Neutrophil (primary cell): ENCODE results near the gene GLB1L.
A peak's percentile ranks its signal among the peaks of the same experiment; 100 is the strongest.

Experiments
- H3K27ac ChIP-seq: fragments of 200-600 bp; sonication (generic); 2 replicates; pipeline ENCODE4 v1.5.1; 2016; ENCODE audit warnings: mild to moderate bottlenecking, moderate library complexity
- H3K27me3 ChIP-seq: fragments of 200-600 bp; sonication (generic); 2 replicates; pipeline ENCODE4 v1.6.0; 2016; ENCODE audit warnings: mild to moderate bottlenecking
- H3K36me3 ChIP-seq: fragments of 200-600 bp; sonication (generic); 2 replicates; pipeline ENCODE4 v1.5.1; 2017
- H3K4me1 ChIP-seq, 2 experiments: fragments of 200-600 bp in 1 of 2; sonication (generic) in 1 of 2; 1 replicate in 1 of 2; 2 replicates in 1 of 2; pipeline versions ENCODE4 v1.5.1 to v1.6.1; 2013 to 2016; ENCODE audit warnings: low read depth in 1 of 2, low read length in 1 of 2, mild to moderate bottlenecking in 1 of 2, moderate library complexity in 1 of 2; ENCODE audit not compliant: control insufficient read depth in 1 of 2, insufficient read depth in 1 of 2
- H3K4me3 ChIP-seq, 2 experiments: fragments of 200-600 bp in 1 of 2; sonication (generic) in 1 of 2; 1 replicate in 1 of 2; 2 replicates in 1 of 2; pipeline ENCODE4 v1.5.1; 2013 to 2016; ENCODE audit warnings: low read depth in 1 of 2, low read length in 1 of 2, mild to moderate bottlenecking in 1 of 2, moderate library complexity in 1 of 2
- H3K9me3 ChIP-seq: fragments of 200-600 bp; sonication (generic); 2 replicates; pipeline ENCODE4 v1.5.1; 2016
- TF ChIP-seq, protein P1 (sequence below): fragments of 200-600 bp; sonication (generic); IDR thresholded peaks from 2 replicates; pipeline ENCODE4 v1.5.1; 2016; ENCODE audit warnings: antibody characterized with exemption

The GLB1L gene

GRCh38 chr2:219213486-219214071 lies 31.7 kb downstream of the GLB1L start:
- peaks cover 45 to 54% of the 10 kb centered on the region in 2 experiments for H3K4me1 ChIP-seq
- no peak overlapping the region for H3K27ac ChIP-seq
- H3K9me3 ChIP-seq, result no peaks in the 10 kb centered on the region
- peaks cover 39% of the 10 kb centered on the region for H3K36me3 ChIP-seq
- no peak overlapping the region for H3K4me3 ChIP-seq
- H3K27me3 ChIP-seq, result peaks cover 15% of the 10 kb centered on the region
- TF ChIP-seq, protein P1, sequence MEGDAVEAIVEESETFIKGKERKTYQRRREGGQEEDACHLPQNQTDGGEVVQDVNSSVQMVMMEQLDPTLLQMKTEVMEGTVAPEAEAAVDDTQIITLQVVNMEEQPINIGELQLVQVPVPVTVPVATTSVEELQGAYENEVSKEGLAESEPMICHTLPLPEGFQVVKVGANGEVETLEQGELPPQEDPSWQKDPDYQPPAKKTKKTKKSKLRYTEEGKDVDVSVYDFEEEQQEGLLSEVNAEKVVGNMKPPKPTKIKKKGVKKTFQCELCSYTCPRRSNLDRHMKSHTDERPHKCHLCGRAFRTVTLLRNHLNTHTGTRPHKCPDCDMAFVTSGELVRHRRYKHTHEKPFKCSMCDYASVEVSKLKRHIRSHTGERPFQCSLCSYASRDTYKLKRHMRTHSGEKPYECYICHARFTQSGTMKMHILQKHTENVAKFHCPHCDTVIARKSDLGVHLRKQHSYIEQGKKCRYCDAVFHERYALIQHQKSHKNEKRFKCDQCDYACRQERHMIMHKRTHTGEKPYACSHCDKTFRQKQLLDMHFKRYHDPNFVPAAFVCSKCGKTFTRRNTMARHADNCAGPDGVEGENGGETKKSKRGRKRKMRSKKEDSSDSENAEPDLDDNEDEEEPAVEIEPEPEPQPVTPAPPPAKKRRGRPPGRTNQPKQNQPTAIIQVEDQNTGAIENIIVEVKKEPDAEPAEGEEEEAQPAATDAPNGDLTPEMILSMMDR, result no peak

DNA sequence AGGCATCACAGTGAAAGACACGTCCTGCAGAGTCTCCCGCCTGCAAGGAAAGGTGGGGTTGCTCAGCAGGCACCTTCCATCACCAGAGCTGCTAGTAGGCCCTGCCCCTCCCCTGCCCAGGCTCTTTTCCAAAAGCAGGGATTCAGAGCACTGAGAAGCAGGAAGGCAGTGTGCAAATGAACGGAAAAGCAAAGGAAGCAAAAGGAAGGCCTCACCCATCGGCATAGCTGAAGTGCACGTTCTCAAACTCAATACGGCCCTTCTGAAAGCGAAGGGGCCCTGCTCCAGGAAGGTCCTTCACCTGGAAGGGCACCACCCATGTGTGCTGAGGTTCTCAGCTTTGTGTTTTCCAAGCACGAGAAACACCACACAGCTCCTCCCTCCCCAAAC lies 32.2 kb downstream of the GLB1L start:
- peaks cover 15% of the 10 kb centered on the region for H3K27me3 ChIP-seq
- H3K4me3 ChIP-seq, result no peak overlapping the region
- peaks cover 45% of the 10 kb centered on the region for H3K36me3 ChIP-seq
- peaks cover 45 to 54% of the 10 kb centered on the region in 2 experiments for H3K4me1 ChIP-seq
- TF ChIP-seq, protein P1, result no peak
- H3K9me3 ChIP-seq, result no peaks in the 10 kb centered on the region
- no peak overlapping the region for H3K27ac ChIP-seq

- Histone ChIP-seq H3K27me3 (peaks cover 6% of the 10 kb centered on the region), H3K36me3 (peaks cover 50% of the 10 kb centered on the region), H3K4me3 (no peak overlapping the region), H3K27ac (peak overlapping the region; percentile 13), H3K9me3 (no peaks in the 10 kb centered on the region), H3K4me1 (peaks cover 51 to 61% of the 10 kb centered on the region in 2 experiments)
- TF ChIP-seq, protein P1, result no peak
These were observed 34.3 kb downstream of the GLB1L start for GRCh38 chr2:219210886-219211362.

GRCh38 chr2:219210196-219210885 lies 34.9 kb downstream of the GLB1L start:
- Histone ChIP-seq H3K4me1 (peaks cover 54 to 64% of the 10 kb centered on the region in 2 experiments), H3K27me3 (peaks cover under 1% of the 10 kb centered on the region), H3K4me3 (no peak overlapping the region), H3K36me3 (peaks cover 50% of the 10 kb centered on the region), H3K9me3 (no peaks in the 10 kb centered on the region), H3K27ac (peak overlapping the region; percentile 45)
- TF ChIP-seq, protein P1, result no peak

DNA sequence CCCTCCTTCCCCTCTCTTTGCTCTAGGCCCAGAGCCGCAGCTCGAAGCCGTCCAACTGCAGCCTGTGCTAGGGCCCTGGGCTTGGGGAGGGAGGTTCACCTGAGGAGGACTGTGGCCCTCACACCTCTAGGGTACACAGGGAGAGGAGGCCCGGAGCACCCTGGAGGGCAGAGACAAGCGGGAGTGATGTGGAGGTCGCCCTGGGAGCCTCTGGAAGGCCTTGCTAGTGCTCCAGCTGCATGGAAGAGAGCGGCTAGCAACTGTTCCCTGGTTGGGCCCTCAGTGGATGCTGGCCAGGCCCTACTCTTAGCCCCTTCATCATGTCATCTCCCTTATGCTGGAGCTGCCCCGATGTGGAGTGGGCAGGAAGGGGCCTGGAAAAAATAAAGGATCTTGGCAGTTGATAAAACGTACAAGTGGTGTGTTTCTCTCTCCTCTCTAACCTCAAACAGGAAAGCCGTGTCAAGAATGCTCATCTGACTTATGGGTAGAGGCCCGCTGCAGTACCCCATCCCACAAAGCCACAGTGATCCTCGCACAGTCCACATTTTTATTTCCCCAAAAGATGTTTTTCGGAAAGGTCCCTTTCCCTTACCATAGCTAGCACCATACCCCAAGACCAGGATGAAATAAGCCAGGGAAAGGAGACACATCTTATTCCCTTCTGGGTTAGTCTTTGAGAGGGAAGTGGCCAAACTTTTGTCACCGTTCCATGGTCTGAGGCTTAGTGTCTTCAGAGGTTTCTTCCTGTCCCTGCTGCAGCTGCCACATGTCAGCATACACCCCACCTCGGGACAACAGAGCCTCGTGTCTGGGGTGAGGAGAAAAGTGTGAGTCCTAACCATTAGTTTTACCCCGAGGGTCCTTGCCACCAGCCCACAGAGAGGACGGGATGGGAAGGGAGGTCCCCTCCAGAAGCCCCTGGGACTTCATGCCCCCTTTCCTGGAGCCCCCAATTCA lies 35.7 kb downstream of the GLB1L start:
- no peaks in the 10 kb centered on the region for H3K27me3 ChIP-seq
- TF ChIP-seq, protein P1, result no peak
- no peak overlapping the region for H3K4me3 ChIP-seq
- H3K9me3 ChIP-seq, result no peaks in the 10 kb centered on the region
- H3K4me1 ChIP-seq, result peaks cover 54 to 64% of the 10 kb centered on the region in 2 experiments
- peak overlapping the region; percentile 45 for H3K27ac ChIP-seq
- peaks cover 44% of the 10 kb centered on the region for H3K36me3 ChIP-seq
